Measurements from ENCODE around the gene PABPN1.
A peak's percentile ranks its signal among the peaks of the same experiment; 100 is the strongest.
"Not testable (repeated sequence)": the region's sequence is repeated elsewhere in the genome, so short reads cannot be mapped to it uniquely, and the experiment has no call there.

Gene PABPN1, protein sequence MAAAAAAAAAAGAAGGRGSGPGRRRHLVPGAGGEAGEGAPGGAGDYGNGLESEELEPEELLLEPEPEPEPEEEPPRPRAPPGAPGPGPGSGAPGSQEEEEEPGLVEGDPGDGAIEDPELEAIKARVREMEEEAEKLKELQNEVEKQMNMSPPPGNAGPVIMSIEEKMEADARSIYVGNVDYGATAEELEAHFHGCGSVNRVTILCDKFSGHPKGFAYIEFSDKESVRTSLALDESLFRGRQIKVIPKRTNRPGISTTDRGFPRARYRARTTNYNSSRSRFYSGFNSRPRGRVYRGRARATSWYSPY

DNA sequence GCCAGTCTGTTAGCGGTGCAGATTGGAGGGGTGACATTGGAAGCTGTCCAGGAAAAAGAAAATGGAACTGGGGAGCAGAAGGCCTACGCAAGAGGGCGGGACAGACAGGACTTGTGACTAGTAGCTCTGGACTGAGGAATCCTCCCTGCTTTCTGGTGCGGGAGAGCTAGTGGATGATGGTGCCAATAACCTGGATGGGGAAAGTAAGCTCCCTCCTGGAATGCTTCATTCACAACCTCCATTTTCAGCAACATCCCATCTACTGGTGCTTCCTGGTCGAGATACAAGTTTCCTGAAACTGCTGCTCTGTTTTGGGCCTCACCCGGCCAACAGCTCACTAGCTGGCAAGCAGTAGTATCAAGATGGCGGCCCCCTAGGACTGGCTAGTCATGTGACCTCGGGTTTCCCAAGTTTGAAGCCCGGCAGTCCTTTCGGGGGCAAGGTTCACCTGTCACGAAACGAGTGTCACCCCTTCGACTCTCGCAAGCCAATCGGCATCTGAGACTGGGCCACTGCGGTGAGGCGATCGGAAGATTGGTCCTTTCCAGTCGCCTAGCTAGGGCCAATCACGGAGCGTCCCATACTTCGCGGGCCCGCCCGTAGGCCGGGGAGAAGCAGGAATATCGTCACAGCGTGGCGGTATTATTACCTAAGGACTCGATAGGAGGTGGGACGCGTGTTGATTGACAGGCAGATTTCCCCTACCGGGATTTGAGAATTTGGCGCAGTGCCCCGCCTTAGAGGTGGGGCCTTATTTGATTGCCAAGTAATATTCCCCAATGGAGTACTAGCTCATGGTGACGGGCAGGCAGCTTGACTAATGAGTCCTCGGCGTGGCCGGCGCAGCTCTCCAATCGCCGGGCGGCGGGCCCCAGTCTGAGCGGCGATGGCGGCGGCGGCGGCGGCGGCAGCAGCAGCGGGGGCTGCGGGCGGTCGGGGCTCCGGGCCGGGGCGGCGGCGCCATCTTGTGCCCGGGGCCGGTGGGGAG, at the start of gene PABPN1:
Gene PABPN1 (plus strand): TSS at position 874 of the 988 bp plus-strand sequence. CDS start 13 bp downstream, at position 887.
- H3K36me3 ChIP-seq (ENCODE audit: control insufficient read depth in 2 of 2, insufficient read depth in 2 of 2, low read length in 2 of 2): peaks cover 17 to 21% of the 10 kb centered on the region in 2 donors

DNA sequence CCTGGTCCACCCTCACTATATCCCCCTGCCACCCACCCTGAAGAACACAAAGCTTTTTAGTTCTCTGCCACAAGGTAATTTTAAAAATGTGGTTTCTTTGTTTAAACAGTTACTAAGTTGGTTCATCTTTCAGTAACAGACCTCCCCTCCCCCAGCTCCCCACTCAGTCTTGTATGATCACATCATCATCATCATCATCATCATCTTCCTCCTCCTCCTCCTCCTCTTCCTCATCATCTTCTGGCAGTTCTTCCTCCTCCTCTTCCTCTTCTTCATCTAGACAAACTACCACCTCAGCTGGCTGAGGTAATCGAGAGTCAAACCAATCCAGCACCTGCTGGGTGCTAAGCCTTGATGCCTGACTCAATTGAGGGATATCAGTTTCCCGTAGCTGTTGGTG, 45.8 kb upstream of the PABPN1 start:
- no peaks in the 10 kb centered on the region for H3K9me3 ChIP-seq (ENCODE audit: control insufficient read depth in 2 of 2, low read length in 2 of 2)
- H3K9ac ChIP-seq (ENCODE audit: low read length in 2 of 2): no peak overlapping the region
- H3K4me3 ChIP-seq (ENCODE audit: low read length in 2 of 2): no peak overlapping the region
- H3K4me1 ChIP-seq (ENCODE audit: control insufficient read depth, insufficient read depth, low read length): no peaks in the 10 kb centered on the region
- peaks cover 6% of the 10 kb centered on the region in 2 donors for H3K36me3 ChIP-seq (ENCODE audit: control insufficient read depth in 2 of 2, insufficient read depth in 2 of 2, low read length in 2 of 2)
- H3K27me3 ChIP-seq (ENCODE audit: control insufficient read depth in 1 of 2, insufficient read depth in 2 of 2, low read length in 2 of 2): no peaks in the 10 kb centered on the region
- H3K27ac ChIP-seq (ENCODE audit: low read length): no peak overlapping the region

More for the DNA sequence above, at the start of gene PABPN1:
- no peaks in the 10 kb centered on the region for H3K9me3 ChIP-seq (ENCODE audit: control insufficient read depth in 2 of 2, low read length in 2 of 2)
- peak within 1 kb of the TSS; percentile 90 to 93 for H3K9ac ChIP-seq (ENCODE audit: low read length in 2 of 2)
- peak within 1 kb of the TSS; percentile 86 to 92 for H3K4me3 ChIP-seq (ENCODE audit: low read length in 2 of 2)
- no peaks in the 10 kb centered on the region for H3K27me3 ChIP-seq (ENCODE audit: control insufficient read depth in 1 of 2, insufficient read depth in 2 of 2, low read length in 2 of 2)
- peaks cover 22% of the 10 kb centered on the region for H3K4me1 ChIP-seq (ENCODE audit: control insufficient read depth, insufficient read depth, low read length)
- peak within 1 kb of the TSS; percentile 98 for H3K27ac ChIP-seq (ENCODE audit: low read length)

DNA sequence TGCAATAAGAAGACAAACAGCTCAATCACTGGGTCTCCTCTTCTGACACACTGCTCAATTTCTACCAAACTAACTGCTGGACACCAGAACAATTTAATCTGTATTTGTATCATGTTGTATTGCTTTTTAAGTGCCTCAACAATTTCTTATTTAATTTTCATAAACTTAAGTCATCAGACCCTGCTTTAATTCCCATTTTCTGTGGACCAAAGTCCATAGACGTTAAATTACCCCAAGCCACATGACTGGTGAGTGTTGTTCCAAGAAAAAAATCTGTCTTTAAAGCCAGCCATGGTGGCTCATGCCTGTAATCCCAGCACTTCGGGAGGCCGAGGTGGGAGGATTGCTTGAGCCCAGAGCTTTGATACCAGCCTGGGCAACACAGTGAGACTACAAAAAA, 44.1 kb upstream of the PABPN1 start:
- Histone ChIP-seq H3K4me1 (ENCODE audit: control insufficient read depth, insufficient read depth, low read length) (no peaks in the 10 kb centered on the region), H3K9ac (ENCODE audit: low read length in 2 of 2) (no peak overlapping the region), H3K36me3 (ENCODE audit: control insufficient read depth in 2 of 2, insufficient read depth in 2 of 2, low read length in 2 of 2) (peaks cover 6 to 8% of the 10 kb centered on the region in 2 donors)

DNA sequence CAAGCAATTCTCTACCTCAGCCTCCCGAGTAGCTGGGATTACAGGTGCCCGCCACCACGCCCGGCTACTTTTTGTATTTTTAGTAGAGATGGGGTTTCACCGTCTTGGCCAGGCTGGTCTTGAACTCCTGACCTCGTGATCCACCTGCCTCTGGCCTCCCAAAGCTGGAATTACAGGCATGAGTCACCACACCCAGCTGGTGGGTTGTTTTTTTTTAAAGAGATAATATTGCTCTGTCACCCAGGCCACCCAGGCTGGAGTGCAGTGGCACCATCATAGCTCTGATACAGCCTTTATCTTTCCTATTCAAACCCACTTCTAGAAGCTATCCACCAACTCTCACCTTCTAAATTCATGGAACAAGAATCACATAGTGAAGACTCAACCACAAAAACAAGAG, 43.3 kb upstream of the PABPN1 start:
- H3K9ac ChIP-seq (ENCODE audit: low read length in 2 of 2); H3K27me3 ChIP-seq (ENCODE audit: control insufficient read depth in 1 of 2, insufficient read depth in 2 of 2, low read length in 2 of 2); H3K27ac ChIP-seq (ENCODE audit: low read length); H3K4me3 ChIP-seq (ENCODE audit: low read length in 2 of 2); H3K36me3 ChIP-seq (ENCODE audit: control insufficient read depth in 2 of 2, insufficient read depth in 2 of 2, low read length in 2 of 2); H3K4me1 ChIP-seq (ENCODE audit: control insufficient read depth, insufficient read depth, low read length); H3K9me3 ChIP-seq (ENCODE audit: control insufficient read depth in 2 of 2, low read length in 2 of 2): not testable (repeated sequence)

More for the DNA sequence above, 44.1 kb upstream of the PABPN1 start:
- no peak overlapping the region for H3K4me3 ChIP-seq (ENCODE audit: low read length in 2 of 2)
- no peak overlapping the region for H3K27ac ChIP-seq (ENCODE audit: low read length)
- no peaks in the 10 kb centered on the region for H3K9me3 ChIP-seq (ENCODE audit: control insufficient read depth in 2 of 2, low read length in 2 of 2)
- no peaks in the 10 kb centered on the region for H3K27me3 ChIP-seq (ENCODE audit: control insufficient read depth in 1 of 2, insufficient read depth in 2 of 2, low read length in 2 of 2)

DNA sequence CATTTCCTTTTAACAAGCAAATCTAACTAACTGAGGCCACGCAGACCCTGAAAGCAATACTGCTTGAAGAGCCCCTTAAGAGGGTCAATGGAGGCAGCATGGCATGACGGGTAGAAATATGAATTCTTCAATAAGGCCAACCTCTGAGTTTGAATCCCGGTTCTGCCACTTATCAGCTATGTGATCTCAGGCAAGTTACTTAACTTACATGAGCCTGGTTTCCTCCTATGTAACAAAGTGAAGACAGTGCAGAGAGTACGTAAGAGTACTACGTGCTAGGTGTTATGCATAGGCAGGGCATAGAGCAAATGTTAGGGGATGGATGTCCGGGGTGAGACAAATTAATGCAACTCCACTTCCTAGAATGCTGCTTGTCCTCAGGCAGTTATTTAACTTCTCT, 40.0 kb upstream of the PABPN1 start:
- Histone ChIP-seq H3K4me1 (ENCODE audit: control insufficient read depth, insufficient read depth, low read length) (peaks cover 5% of the 10 kb centered on the region), H3K36me3 (ENCODE audit: control insufficient read depth in 2 of 2, insufficient read depth in 2 of 2, low read length in 2 of 2) (peaks cover 1 to 5% of the 10 kb centered on the region in 2 donors), H3K4me3 (ENCODE audit: low read length in 2 of 2) (no peak overlapping the region), H3K9ac (ENCODE audit: low read length in 2 of 2) (no peak overlapping the region), H3K9me3 (ENCODE audit: control insufficient read depth in 2 of 2, low read length in 2 of 2) (no peaks in the 10 kb centered on the region), H3K27me3 (ENCODE audit: control insufficient read depth in 1 of 2, insufficient read depth in 2 of 2, low read length in 2 of 2) (no peaks in the 10 kb centered on the region), H3K27ac (ENCODE audit: low read length) (no peak overlapping the region)

DNA sequence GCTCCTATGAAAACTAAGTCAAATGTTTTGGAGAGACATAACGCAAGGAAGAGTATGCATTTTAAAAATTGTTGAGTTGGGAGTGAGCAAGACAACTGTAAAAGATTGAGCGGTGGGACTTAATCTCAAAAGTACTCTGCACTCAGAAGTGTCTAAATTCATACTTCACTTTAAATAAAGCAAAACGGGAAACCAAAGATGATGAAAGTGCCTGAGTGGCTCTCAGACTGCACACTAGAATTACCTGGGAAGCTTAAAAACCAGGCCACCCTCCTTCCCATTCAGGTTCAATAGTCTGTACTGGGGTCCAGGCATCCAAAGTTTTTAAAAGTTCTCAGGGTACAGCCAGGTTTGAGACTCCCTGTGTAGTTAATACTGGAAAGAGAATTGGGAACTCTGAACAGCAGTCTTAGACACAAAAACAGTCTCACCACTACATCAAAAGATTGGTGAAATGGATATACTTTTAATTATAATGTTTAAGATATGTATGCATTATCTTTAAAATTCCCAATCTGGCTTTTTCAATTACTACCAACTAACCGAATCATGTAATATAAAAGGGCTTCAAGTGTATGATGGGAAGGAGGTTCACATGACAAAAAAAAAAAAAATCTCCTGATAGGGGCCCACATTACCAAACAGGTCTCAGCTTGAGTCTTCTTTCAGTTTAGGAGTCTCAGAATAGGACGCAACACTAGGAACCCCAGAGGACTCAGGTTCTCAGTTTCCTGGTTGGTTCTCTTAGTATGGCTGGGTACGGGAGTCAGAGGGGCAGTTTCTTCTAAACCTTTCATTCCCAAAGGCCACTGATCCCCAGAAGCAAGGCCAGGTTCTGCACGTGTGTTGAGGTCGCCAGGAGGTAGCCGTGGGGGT, 36.4 kb upstream of the PABPN1 start:
- Histone ChIP-seq H3K36me3 (ENCODE audit: control insufficient read depth in 2 of 2, insufficient read depth in 2 of 2, low read length in 2 of 2) (peaks cover 0 to 2% of the 10 kb centered on the region in 2 donors), H3K9ac (ENCODE audit: low read length in 2 of 2) (peak overlapping the region; percentile 87 to 97), H3K9me3 (ENCODE audit: control insufficient read depth in 2 of 2, low read length in 2 of 2) (no peaks in the 10 kb centered on the region), H3K4me3 (ENCODE audit: low read length in 2 of 2) (peak overlapping the region; percentile 90 to 92), H3K27me3 (ENCODE audit: control insufficient read depth in 1 of 2, insufficient read depth in 2 of 2, low read length in 2 of 2) (no peaks in the 10 kb centered on the region), H3K27ac (ENCODE audit: low read length) (peak overlapping the region; percentile 98), H3K4me1 (ENCODE audit: control insufficient read depth, insufficient read depth, low read length) (peaks cover 10% of the 10 kb centered on the region)

DNA sequence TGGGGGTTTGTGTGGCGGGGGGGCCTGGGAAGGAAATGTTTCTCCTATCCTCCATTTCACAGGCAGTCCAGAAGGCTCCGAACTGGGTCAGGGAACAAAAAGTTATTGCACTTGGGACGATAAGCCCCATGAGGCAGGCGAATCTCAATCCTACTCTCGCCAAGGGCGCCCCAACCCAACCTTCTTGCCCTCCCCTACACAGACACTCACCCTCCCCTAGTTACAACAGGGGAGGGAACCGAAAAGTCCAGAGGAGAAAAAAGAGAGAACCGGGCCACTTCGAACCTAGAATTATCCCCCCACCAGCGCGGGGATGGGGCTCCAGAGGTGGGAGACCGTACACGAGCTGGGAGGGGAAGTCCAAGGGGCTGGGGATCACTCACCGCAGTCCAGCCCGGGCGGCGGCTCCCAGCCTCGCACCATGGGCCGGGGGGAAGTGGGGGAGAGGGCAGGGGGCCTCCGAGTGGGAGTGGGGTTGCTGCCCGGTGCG, 35.7 kb upstream of the PABPN1 start:
- peak overlapping the region; percentile 90 to 92 for H3K4me3 ChIP-seq (ENCODE audit: low read length in 2 of 2)
- H3K27me3 ChIP-seq (ENCODE audit: control insufficient read depth in 1 of 2, insufficient read depth in 2 of 2, low read length in 2 of 2): no peaks in the 10 kb centered on the region
- H3K9me3 ChIP-seq (ENCODE audit: control insufficient read depth in 2 of 2, low read length in 2 of 2): no peaks in the 10 kb centered on the region
- peaks cover 0 to 2% of the 10 kb centered on the region in 2 donors for H3K36me3 ChIP-seq (ENCODE audit: control insufficient read depth in 2 of 2, insufficient read depth in 2 of 2, low read length in 2 of 2)
- H3K9ac ChIP-seq (ENCODE audit: low read length in 2 of 2): peak overlapping the region; percentile 87 to 97
- H3K4me1 ChIP-seq (ENCODE audit: control insufficient read depth, insufficient read depth, low read length): peaks cover 10% of the 10 kb centered on the region
- H3K27ac ChIP-seq (ENCODE audit: low read length): peak overlapping the region; percentile 98

DNA sequence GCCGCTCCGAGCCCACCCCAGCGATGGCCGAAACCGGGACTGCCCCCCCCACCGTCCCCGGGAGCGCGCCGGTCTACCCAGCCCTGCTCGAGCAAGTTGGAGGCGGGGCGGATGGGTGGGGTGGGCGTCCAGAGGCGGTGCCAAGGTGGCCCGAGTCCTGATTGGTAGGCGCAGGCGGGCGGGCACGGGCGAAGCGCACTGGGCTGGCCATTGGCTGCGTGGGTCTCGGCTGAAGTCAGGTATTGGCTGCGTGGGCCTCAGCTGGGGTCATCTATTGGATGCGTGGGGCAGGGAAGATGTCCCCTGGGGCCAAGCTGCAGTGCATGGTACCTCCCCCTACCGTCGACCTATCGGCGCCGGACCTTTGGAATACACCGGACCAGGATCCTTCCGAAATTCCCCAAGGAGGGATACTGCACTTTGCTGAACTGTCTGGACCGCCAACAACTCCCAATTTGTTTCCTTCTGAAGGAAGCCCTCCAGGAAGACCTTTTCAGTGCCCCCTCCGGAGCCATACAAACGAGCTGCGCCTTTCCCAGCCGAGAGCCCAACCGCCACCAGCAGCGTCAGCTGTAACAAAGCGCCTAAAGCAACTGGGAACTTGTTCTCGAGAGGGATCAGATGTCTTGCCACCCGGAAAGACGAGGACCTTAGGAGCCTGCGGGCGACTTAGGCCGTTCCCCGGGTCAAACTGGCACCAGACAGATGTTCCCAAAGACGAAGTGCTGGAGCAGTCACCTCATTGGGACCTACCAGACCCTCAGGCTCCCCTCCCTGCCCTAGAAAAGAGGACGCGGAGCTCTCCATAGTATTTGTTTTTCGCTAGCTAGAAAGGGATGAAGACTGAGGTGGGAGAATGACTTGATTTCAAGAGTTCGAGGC, 35.0 kb upstream of the PABPN1 start, which contains the start of gene HOMEZ:
Gene HOMEZ (minus strand): TSS at position 113 of the 882 bp plus-strand sequence. CDS start 180 bp downstream, outside the sequence.
- Histone ChIP-seq H3K4me3 (ENCODE audit: low read length in 2 of 2) (peak within 1 kb of the TSS; percentile 90 to 92), H3K4me1 (ENCODE audit: control insufficient read depth, insufficient read depth, low read length) (peaks cover 10% of the 10 kb centered on the region), H3K27me3 (ENCODE audit: control insufficient read depth in 1 of 2, insufficient read depth in 2 of 2, low read length in 2 of 2) (peaks cover 0 to 1% of the 10 kb centered on the region in 2 donors), H3K36me3 (ENCODE audit: control insufficient read depth in 2 of 2, insufficient read depth in 2 of 2, low read length in 2 of 2) (peaks cover 0 to under 1% of the 10 kb centered on the region in 2 donors), H3K9ac (ENCODE audit: low read length in 2 of 2) (peak within 1 kb of the TSS; percentile 95 to 97), H3K27ac (ENCODE audit: low read length) (peak within 1 kb of the TSS; percentile 98), H3K9me3 (ENCODE audit: control insufficient read depth in 2 of 2, low read length in 2 of 2) (no peaks in the 10 kb centered on the region)

DNA sequence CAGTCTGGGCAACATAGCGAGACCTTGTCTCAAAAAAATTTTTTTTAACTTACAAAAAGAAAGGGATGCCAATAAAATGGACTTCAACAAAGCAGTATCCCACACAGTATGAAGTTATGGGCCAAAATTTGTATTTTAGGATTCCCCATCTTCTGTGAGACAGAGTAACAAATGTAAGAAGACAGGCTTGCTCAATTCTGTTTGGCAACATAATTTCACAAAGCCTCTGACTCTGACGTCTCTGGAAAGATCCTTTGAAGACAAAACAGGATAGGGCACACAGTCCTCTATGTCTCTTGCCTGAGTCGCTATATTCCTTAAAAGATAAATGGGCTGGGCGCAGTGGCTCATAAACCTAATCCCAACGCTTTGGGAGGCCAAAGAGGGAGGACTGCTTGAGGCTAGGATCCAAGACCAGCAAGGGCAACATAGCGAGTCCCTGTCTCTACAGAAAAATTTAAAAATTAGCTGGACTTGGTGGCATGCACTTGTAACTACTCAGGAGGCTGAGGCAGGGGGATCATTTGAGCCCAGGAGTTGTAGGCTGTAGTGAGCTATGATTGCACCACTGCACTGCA, 34.3 kb upstream of the PABPN1 start:
- peaks cover 0 to 8% of the 10 kb centered on the region in 2 donors for H3K27me3 ChIP-seq (ENCODE audit: control insufficient read depth in 1 of 2, insufficient read depth in 2 of 2, low read length in 2 of 2)
- H3K9me3 ChIP-seq (ENCODE audit: control insufficient read depth in 2 of 2, low read length in 2 of 2): no peaks in the 10 kb centered on the region
- peak overlapping the region; percentile 84 to 95 for H3K9ac ChIP-seq (ENCODE audit: low read length in 2 of 2)
- no peaks in the 10 kb centered on the region for H3K36me3 ChIP-seq (ENCODE audit: control insufficient read depth in 2 of 2, insufficient read depth in 2 of 2, low read length in 2 of 2)
- H3K4me1 ChIP-seq (ENCODE audit: control insufficient read depth, insufficient read depth, low read length): peaks cover 10% of the 10 kb centered on the region
- peak overlapping the region; percentile 90 to 92 for H3K4me3 ChIP-seq (ENCODE audit: low read length in 2 of 2)
- H3K27ac ChIP-seq (ENCODE audit: low read length): peak overlapping the region; percentile 98

Measured in stomach smooth muscle (tissue), 2 donors.